Measurements from ENCODE around the gene ADI1. TPM values are rescaled to one million over a fixed set of nuclear protein-coding genes. Genes with fewer than 3 reads are reported as not detected.

ADI1 gene
- total RNA-seq, 2 experiments from 2014 or later, result 19.2 to 22.1 TPM

- no TSS peak for BruUV-seq (replicated peaks)
- TF ChIP-seq CTCF (conservative IDR thresholded peaks at IDR 0.05; ENCODE audit: low read length) (no peak), EZH2phosphoT487 (IDR thresholded peaks at IDR 0.05; ENCODE audit: borderline replicate concordance, low read depth, low read length) (no peak)
- Histone ChIP-seq H3K4me2 (ENCODE audit: low read length) (no peak overlapping the region), H4K20me1 (ENCODE audit: insufficient read depth, low read length) (no peaks in the 10 kb centered on the region), H3K36me3 (ENCODE audit: insufficient read depth, low read length) (peaks cover 16% of the 10 kb centered on the region; the same call in 1 of the 2 replicates), H3K4me1 (ENCODE audit: insufficient read depth, low read length, poor library complexity, severe bottlenecking) (no peaks in the 10 kb centered on the region), H3K9me2 (ENCODE audit: insufficient read depth, low read length) (no peaks in the 10 kb centered on the region), H3K9me3 (ENCODE audit: low read length) (no peaks in the 10 kb centered on the region), H3K4me3 (ENCODE audit: low read depth, low read length, poor library complexity, severe bottlenecking) (no peak overlapping the region), H2AFZ (ENCODE audit: low read length) (no peak overlapping the region), H3K27ac (ENCODE audit: low read depth, low read length, poor library complexity, severe bottlenecking) (no peak overlapping the region), H3K79me2 (ENCODE audit: insufficient read depth, low read depth, low read length) (no peaks in the 10 kb centered on the region)
- CTCF ChIA-PET (ENCODE audit: unreplicated experiment), result interaction anchor here (0.6 kb wide), 1 partner anchor 205 kb away, joined by 3 read pairs; no protein-coding TSS in a partner anchor
- intact Hi-C loops (cut with micrococcal nuclease; ENCODE audit: unreplicated experiment), result no loop called here
- POLR2A ChIA-PET, result interaction anchor here (0.5 to 1.4 kb wide), 3 partner anchors 10 to 183 kb away, joined by 3 to 5 read pairs (median 3); no protein-coding TSS in a partner anchor
- DNase-seq (ENCODE audit: low spot score), result no peak
Measured at GRCh38 chr2:3470166-3470651, 49.1 kb downstream of the ADI1 start.

- CTCF ChIA-PET (ENCODE audit: unreplicated experiment), result interaction anchor here (0.6 kb wide), 1 partner anchor 206 kb away, joined by 3 read pairs; no protein-coding TSS in a partner anchor
- H3K4me1 ChIP-seq (ENCODE audit: insufficient read depth, low read length, poor library complexity, severe bottlenecking), result no peaks in the 10 kb centered on the region
- H3K9me2 ChIP-seq (ENCODE audit: insufficient read depth, low read length), result no peaks in the 10 kb centered on the region
- H3K36me3 ChIP-seq (ENCODE audit: insufficient read depth, low read length), result peaks cover 16% of the 10 kb centered on the region; the same call in 1 of the 2 replicates
- H3K9me3 ChIP-seq (ENCODE audit: low read length), result no peaks in the 10 kb centered on the region
- no peak overlapping the region for H2AFZ ChIP-seq (ENCODE audit: low read length)
- no peak for DNase-seq (ENCODE audit: low spot score)
- BruUV-seq (replicated peaks), result no TSS peak
- H3K4me3 ChIP-seq (ENCODE audit: low read depth, low read length, poor library complexity, severe bottlenecking), result no peak overlapping the region
- H3K79me2 ChIP-seq (ENCODE audit: insufficient read depth, low read depth, low read length), result no peaks in the 10 kb centered on the region
- no peak overlapping the region for H3K27ac ChIP-seq (ENCODE audit: low read depth, low read length, poor library complexity, severe bottlenecking)
- intact Hi-C loops (cut with micrococcal nuclease; ENCODE audit: unreplicated experiment), result loop anchor here (10.0 kb wide), 2 partner anchors 275 to 625 kb away; no protein-coding TSS in a partner anchor
- POLR2A ChIA-PET, result interaction anchor here (0.5 to 0.9 kb wide), 2 partner anchors 11 to 182 kb away, joined by 3 read pairs; no protein-coding TSS in a partner anchor
- H4K20me1 ChIP-seq (ENCODE audit: insufficient read depth, low read length), result no peaks in the 10 kb centered on the region
- no peak overlapping the region for H3K4me2 ChIP-seq (ENCODE audit: low read length)
- no peak for TF ChIP-seq CTCF (conservative IDR thresholded peaks at IDR 0.05; ENCODE audit: low read length)
- no peak for TF ChIP-seq EZH2phosphoT487 (IDR thresholded peaks at IDR 0.05; ENCODE audit: borderline replicate concordance, low read depth, low read length)
Measured at GRCh38 chr2:3469486-3469885, 49.8 kb downstream of the ADI1 start.

GRCh38 chr2:3468296-3468988, 50.9 kb downstream of the ADI1 start:
- Histone ChIP-seq H3K4me2 (ENCODE audit: low read length) (no peak overlapping the region), H4K20me1 (ENCODE audit: insufficient read depth, low read length) (no peaks in the 10 kb centered on the region), H3K27ac (ENCODE audit: low read depth, low read length, poor library complexity, severe bottlenecking) (no peak overlapping the region), H2AFZ (ENCODE audit: low read length) (no peak overlapping the region), H3K9me3 (ENCODE audit: low read length) (no peaks in the 10 kb centered on the region), H3K9me2 (ENCODE audit: insufficient read depth, low read length) (no peaks in the 10 kb centered on the region), H3K4me1 (ENCODE audit: insufficient read depth, low read length, poor library complexity, severe bottlenecking) (no peaks in the 10 kb centered on the region), H3K36me3 (ENCODE audit: insufficient read depth, low read length) (peaks cover 16% of the 10 kb centered on the region; the same call in 1 of the 2 replicates), H3K79me2 (ENCODE audit: insufficient read depth, low read depth, low read length) (no peaks in the 10 kb centered on the region), H3K4me3 (ENCODE audit: low read depth, low read length, poor library complexity, severe bottlenecking) (no peak overlapping the region)
- CTCF ChIA-PET (ENCODE audit: unreplicated experiment), result no interaction called here
- intact Hi-C loops (cut with micrococcal nuclease; ENCODE audit: unreplicated experiment), result loop anchor here (10.0 kb wide), 2 partner anchors 274 to 624 kb away; no protein-coding TSS in a partner anchor
- POLR2A ChIA-PET, result no interaction called here
- no TSS peak for BruUV-seq (replicated peaks)
- DNase-seq (ENCODE audit: low spot score), result no peak
- TF ChIP-seq CTCF (conservative IDR thresholded peaks at IDR 0.05; ENCODE audit: low read length), result no peak
- no peak for TF ChIP-seq EZH2phosphoT487 (IDR thresholded peaks at IDR 0.05; ENCODE audit: borderline replicate concordance, low read depth, low read length)
